Activated naive CD8-positive, alpha-beta T cell treated with anti-CD3 and anti-CD28 coated beads for 36 hours (primary cell): Measurements from ENCODE around the gene MPZL1. TPM values are rescaled to one million over a fixed set of nuclear protein-coding genes. Genes with fewer than 3 reads are reported as not detected.
"Not testable (repeated sequence)": the region's sequence is repeated elsewhere in the genome, so short reads cannot be mapped to it uniquely, and the experiment has no call there.

Experiments used
- DNase-seq: peaks from one replicate; pipeline ENCODE4 v3.0.0; 2021
- H3K27ac Mint-ChIP-seq: one replicate; pipeline ENCODE4 v1.8.0; 2022; ENCODE audit warnings: mild to moderate bottlenecking, moderate library complexity, mixed read lengths
- H3K27me3 Mint-ChIP-seq: one replicate; pipeline ENCODE4 v1.8.0; 2022; ENCODE audit warnings: mild to moderate bottlenecking, mixed read lengths
- H3K36me3 Mint-ChIP-seq: one replicate; pipeline ENCODE4 v1.8.0; 2021; ENCODE audit warnings: mild to moderate bottlenecking, mixed read lengths
- H3K4me1 Mint-ChIP-seq: one replicate; pipeline ENCODE4 v1.8.0; 2021; ENCODE audit warnings: mixed read lengths
- H3K4me3 Mint-ChIP-seq: one replicate; pipeline ENCODE4 v1.8.0; 2022; ENCODE audit warnings: mild to moderate bottlenecking, moderate library complexity, mixed read lengths
- H3K9me3 Mint-ChIP-seq: one replicate; pipeline ENCODE4 v1.8.0; 2022; ENCODE audit warnings: mixed read lengths
- total RNA-seq, 2 experiments: library from RNA; stranded (reverse); gene quantifications; one replicate each; pipeline ENCODE4 v1.2.3, GENCODE V29; 2021

MPZL1 gene
- total RNA-seq, 2 experiments from 2014 or later = 15.9 to 17.3 TPM

- no peak overlapping the region for H3K4me3 Mint-ChIP-seq
- peak overlapping the region; percentile 10 for H3K27ac Mint-ChIP-seq
- DNase-seq = no peak
- no peaks in the 10 kb centered on the region for H3K36me3 Mint-ChIP-seq
- peaks cover 21% of the 10 kb centered on the region for H3K4me1 Mint-ChIP-seq
- no peaks in the 10 kb centered on the region for H3K9me3 Mint-ChIP-seq
- H3K27me3 Mint-ChIP-seq = no peaks in the 10 kb centered on the region
These were observed 83.3 kb downstream of the MPZL1 start for GRCh38 chr1:167805041-167805556.

- H3K27me3 Mint-ChIP-seq, H3K27ac Mint-ChIP-seq, H3K4me3 Mint-ChIP-seq: not testable (repeated sequence)
These were observed 84.5 kb downstream of the MPZL1 start for GRCh38 chr1:167806235-167806634.

GRCh38 chr1:167806676-167807075 lies 84.9 kb downstream of the MPZL1 start:
- peaks cover 21% of the 10 kb centered on the region for H3K4me1 Mint-ChIP-seq
- not testable (repeated sequence) for H3K9me3 Mint-ChIP-seq, H3K27me3 Mint-ChIP-seq, H3K36me3 Mint-ChIP-seq, H3K4me3 Mint-ChIP-seq, DNase-seq
- peak overlapping the region; percentile 3 for H3K27ac Mint-ChIP-seq

More at GRCh38 chr1:167806235-167806634, 84.5 kb downstream of the MPZL1 start:
- H3K4me1 Mint-ChIP-seq = peaks cover 21% of the 10 kb centered on the region
- H3K9me3 Mint-ChIP-seq, H3K36me3 Mint-ChIP-seq, DNase-seq: not testable (repeated sequence)

GRCh38 chr1:167808104-167808503 lies 86.3 kb downstream of the MPZL1 start:
- Mint-ChIP-seq H3K4me1 (peaks cover 21% of the 10 kb centered on the region), H3K4me3 (no peak overlapping the region), H3K9me3 (peaks cover 11% of the 10 kb centered on the region), H3K27me3 (no peaks in the 10 kb centered on the region), H3K27ac (no peak overlapping the region), H3K36me3 (peaks cover 2% of the 10 kb centered on the region)
- no peak for DNase-seq

- H3K4me3 Mint-ChIP-seq = no peak overlapping the region
- no peak for DNase-seq
- peaks cover 14% of the 10 kb centered on the region for H3K9me3 Mint-ChIP-seq
- H3K27me3 Mint-ChIP-seq = no peaks in the 10 kb centered on the region
- peaks cover 2% of the 10 kb centered on the region for H3K36me3 Mint-ChIP-seq
- peaks cover 16% of the 10 kb centered on the region for H3K4me1 Mint-ChIP-seq
- no peak overlapping the region for H3K27ac Mint-ChIP-seq
These were observed 86.9 kb downstream of the MPZL1 start for GRCh38 chr1:167808690-167809089.

GRCh38 chr1:167812972-167813371 lies 91.2 kb downstream of the MPZL1 start:
- H3K9me3 Mint-ChIP-seq = peaks cover 28% of the 10 kb centered on the region
- H3K4me3 Mint-ChIP-seq = no peak overlapping the region
- H3K4me1 Mint-ChIP-seq = no peaks in the 10 kb centered on the region
- H3K27ac Mint-ChIP-seq = no peak overlapping the region
- no peaks in the 10 kb centered on the region for H3K27me3 Mint-ChIP-seq
- no peak for DNase-seq
- peaks cover 2% of the 10 kb centered on the region for H3K36me3 Mint-ChIP-seq

- no peak overlapping the region for H3K27ac Mint-ChIP-seq
- DNase-seq = no peak
- peaks cover 28% of the 10 kb centered on the region for H3K9me3 Mint-ChIP-seq
- H3K36me3 Mint-ChIP-seq = peaks cover 2% of the 10 kb centered on the region
- H3K4me3 Mint-ChIP-seq = no peak overlapping the region
- H3K27me3 Mint-ChIP-seq = peaks cover 11% of the 10 kb centered on the region
- peaks cover 5% of the 10 kb centered on the region for H3K4me1 Mint-ChIP-seq
These were observed 93.9 kb downstream of the MPZL1 start for GRCh38 chr1:167815650-167816049.

GRCh38 chr1:167819849-167820683 lies 98.3 kb downstream of the MPZL1 start:
- DNase-seq = peak; percentile 33
- H3K27ac Mint-ChIP-seq = no peak overlapping the region

GRCh38 chr1:167820684-167821355 lies 99.0 kb downstream of the MPZL1 start:
- H3K4me3 Mint-ChIP-seq = no peak overlapping the region
- H3K36me3 Mint-ChIP-seq = no peaks in the 10 kb centered on the region
- H3K9me3 Mint-ChIP-seq = peaks cover 1% of the 10 kb centered on the region
- peaks cover 19% of the 10 kb centered on the region for H3K27me3 Mint-ChIP-seq
- H3K27ac Mint-ChIP-seq = no peak overlapping the region
- peaks cover 5% of the 10 kb centered on the region for H3K4me1 Mint-ChIP-seq
- no peak for DNase-seq

More at GRCh38 chr1:167819849-167820683, 98.3 kb downstream of the MPZL1 start:
- peak overlapping the region; percentile 71 for H3K4me3 Mint-ChIP-seq
- H3K36me3 Mint-ChIP-seq = no peaks in the 10 kb centered on the region
- peaks cover 7% of the 10 kb centered on the region for H3K9me3 Mint-ChIP-seq
- H3K4me1 Mint-ChIP-seq = peaks cover 5% of the 10 kb centered on the region
- H3K27me3 Mint-ChIP-seq = peaks cover 19% of the 10 kb centered on the region

GRCh38 chr1:167821356-167821685 lies 99.5 kb downstream of the MPZL1 start:
- peaks cover 19% of the 10 kb centered on the region for H3K27me3 Mint-ChIP-seq

GRCh38 chr1:167821969-167822685 lies 100.3 kb downstream of the MPZL1 start:
- H3K4me1 Mint-ChIP-seq = peaks cover 5% of the 10 kb centered on the region
- H3K27ac Mint-ChIP-seq = no peak overlapping the region
- no peaks in the 10 kb centered on the region for H3K36me3 Mint-ChIP-seq
- peaks cover 19% of the 10 kb centered on the region for H3K27me3 Mint-ChIP-seq
- H3K9me3 Mint-ChIP-seq = no peaks in the 10 kb centered on the region
- no peak overlapping the region for H3K4me3 Mint-ChIP-seq
- DNase-seq = no peak

More at GRCh38 chr1:167821356-167821685, 99.5 kb downstream of the MPZL1 start:
- DNase-seq = no peak
- Mint-ChIP-seq H3K36me3 (no peaks in the 10 kb centered on the region), H3K9me3 (no peaks in the 10 kb centered on the region), H3K4me3 (no peak overlapping the region), H3K4me1 (peaks cover 5% of the 10 kb centered on the region), H3K27ac (no peak overlapping the region)

GRCh38 chr1:167824163-167824794 lies 102.5 kb downstream of the MPZL1 start:
- Mint-ChIP-seq H3K36me3 (no peaks in the 10 kb centered on the region), H3K4me3 (no peak overlapping the region), H3K27me3 (peaks cover 19% of the 10 kb centered on the region), H3K27ac (no peak overlapping the region), H3K9me3 (no peaks in the 10 kb centered on the region), H3K4me1 (peaks cover 5% of the 10 kb centered on the region)
- DNase-seq = no peak

GRCh38 chr1:167825419-167826079 lies 103.8 kb downstream of the MPZL1 start:
- DNase-seq = no peak
- H3K4me1 Mint-ChIP-seq = peaks cover 3% of the 10 kb centered on the region
- no peaks in the 10 kb centered on the region for H3K36me3 Mint-ChIP-seq
- no peaks in the 10 kb centered on the region for H3K9me3 Mint-ChIP-seq
- peaks cover 9% of the 10 kb centered on the region for H3K27me3 Mint-ChIP-seq
- no peak overlapping the region for H3K4me3 Mint-ChIP-seq
- H3K27ac Mint-ChIP-seq = no peak overlapping the region

GRCh38 chr1:167826127-167826526 lies 104.3 kb downstream of the MPZL1 start:
- DNase-seq = no peak
- Mint-ChIP-seq H3K36me3 (no peaks in the 10 kb centered on the region), H3K9me3 (no peaks in the 10 kb centered on the region), H3K4me3 (no peak overlapping the region), H3K27ac (no peak overlapping the region), H3K4me1 (peaks cover 3% of the 10 kb centered on the region), H3K27me3 (peaks cover 8% of the 10 kb centered on the region)
